Anterior cingulate cortex (tissue), 58 donors: Measurements from ENCODE around the gene TRIP10.
"Not testable (repeated sequence)": the region's sequence is repeated elsewhere in the genome, so short reads cannot be mapped to it uniquely, and the experiment has no call there.

Experiments
- DNase-seq, 58 donors: peaks; one replicate each; lab custom pipeline; 2025; lab: John Stamatoyannopoulos, UW

TRIP10 gene

DNA sequence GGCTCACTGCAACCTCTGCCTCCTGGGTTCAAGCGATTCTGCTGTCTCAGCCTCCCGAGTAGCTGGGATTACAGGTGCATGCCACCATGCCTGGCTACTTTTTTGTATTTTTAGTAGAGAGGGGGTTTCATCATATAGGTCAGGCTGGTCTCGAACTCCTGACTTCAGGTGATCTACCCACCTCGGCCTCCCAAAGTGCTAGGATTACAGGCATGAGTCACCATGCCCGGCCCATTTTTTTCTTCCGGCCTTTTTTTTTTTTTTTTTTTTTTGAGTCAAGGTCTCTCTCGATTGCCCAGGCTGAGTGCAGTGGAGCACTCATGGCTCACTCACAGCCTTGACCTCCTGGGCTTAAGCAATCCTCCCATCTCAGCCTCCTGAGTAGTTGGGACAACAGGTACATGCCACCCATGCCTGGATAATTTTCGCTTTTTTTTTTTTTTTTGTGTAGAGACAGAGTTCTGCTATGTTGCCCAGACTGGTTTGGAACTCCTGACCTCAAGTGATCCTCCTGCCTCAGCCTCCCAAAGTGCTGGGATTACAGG, 22.8 kb downstream of the TRIP10 start:
- DNase-seq = not testable (repeated sequence)

GRCh38 chr19:6765738-6766356, 26.4 kb downstream of the TRIP10 start:
- no peak for DNase-seq

GRCh38 chr19:6766357-6767080, 27.0 kb downstream of the TRIP10 start:
- DNase-seq = no peak

DNA sequence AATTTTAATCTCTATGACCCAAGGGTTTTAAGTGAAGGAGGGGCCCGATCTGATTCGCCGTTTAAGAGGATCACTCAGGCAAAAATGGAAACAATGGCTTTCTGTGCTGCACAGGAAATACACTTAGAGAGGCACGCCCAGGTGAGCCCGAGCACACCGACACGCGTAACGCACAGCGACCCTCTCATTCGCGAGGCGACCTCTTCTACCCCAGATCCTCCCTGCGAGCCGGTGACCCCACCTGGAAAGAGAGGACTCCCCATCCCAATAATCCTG, 27.5 kb downstream of the TRIP10 start:
- no peak for DNase-seq

GRCh38 chr19:6767357-6768235, 28.1 kb downstream of the TRIP10 start, which contains the start of gene SH2D3A:
Gene SH2D3A (minus strand): TSS chr19:6767435. CDS start chr19:6763748, 3,687 bp downstream.
- DNase-seq = no peak

GRCh38 chr19:6768236-6768785, 28.8 kb downstream of the TRIP10 start:
- DNase-seq = no peak

DNA sequence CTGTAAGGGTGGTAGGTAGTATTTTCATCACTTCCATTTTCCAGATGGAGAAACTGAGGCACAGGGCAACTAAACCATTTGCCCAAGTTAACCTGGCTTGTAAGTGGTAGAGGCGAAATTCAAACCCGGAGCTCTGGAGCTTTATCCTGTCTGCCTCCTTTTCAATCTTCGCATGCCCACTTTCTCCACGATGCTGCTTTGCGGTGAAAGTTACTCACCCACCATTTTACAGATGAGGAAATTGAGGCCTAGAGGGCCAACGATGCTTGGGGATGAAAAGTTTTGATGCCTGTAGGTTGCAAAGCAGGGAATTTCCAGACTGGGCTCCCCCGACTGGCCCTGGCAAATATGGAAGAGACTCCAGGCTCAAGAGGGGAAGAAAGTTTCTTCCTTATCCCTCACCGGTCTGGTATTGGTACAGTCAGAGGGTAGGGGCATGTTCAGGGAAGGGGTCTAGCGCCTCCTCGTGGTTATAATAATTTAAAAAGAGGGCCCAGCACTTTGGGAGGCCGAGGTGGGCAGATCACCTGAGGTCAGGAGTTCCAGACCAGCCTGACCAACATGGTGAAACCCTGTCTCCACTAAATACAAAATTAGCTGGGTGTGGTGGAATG, 29.6 kb downstream of the TRIP10 start:
- no peak for DNase-seq

- DNase-seq = not testable (repeated sequence)
Measured at GRCh38 chr19:6771648-6772027, 32.2 kb downstream of the TRIP10 start.

DNA sequence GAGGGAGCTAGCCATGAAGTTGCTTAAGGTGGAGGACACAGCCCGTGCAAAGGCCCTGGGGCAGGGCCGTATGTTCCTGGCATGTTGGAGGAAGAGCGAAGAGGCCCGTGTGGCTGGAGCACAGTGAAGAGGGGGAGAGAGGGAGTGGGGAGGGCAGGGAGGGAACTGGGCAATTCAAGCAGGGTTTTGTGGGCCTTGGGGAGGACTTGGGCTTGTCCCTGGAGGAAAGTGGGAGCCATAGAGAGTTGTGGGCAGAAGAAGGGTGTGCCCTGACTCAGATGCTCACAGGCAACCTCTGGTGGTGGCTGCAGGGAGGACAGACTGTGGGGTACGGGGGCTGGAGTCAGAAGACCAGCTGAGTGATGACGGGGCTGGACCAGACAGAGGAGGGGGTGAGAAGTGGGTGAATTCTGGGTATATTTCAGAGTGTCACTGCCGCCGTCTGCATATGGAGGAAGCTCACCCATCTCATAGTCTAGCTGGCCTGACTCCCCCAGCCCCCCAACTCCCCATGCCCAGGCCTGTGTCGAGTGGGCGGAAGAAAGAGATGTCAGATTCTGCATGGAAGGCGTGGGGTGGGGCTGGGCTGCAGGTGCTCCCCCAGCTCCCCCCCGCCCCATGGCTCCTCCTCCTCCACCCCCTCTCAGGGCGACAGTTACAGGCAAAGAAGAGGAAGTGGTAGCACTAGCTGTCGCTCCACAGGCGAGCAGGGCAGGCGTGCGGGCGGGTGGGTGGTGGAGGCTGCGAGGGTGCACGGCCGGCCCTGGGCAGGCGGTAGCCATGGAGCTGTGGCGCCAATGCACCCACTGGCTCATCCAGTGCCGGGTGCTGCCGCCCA, 32.8 kb downstream of the TRIP10 start, which contains the start of gene VAV1:
Gene VAV1 (plus strand): TSS at position 681 of the 838 bp plus-strand sequence. CDS start 100 bp downstream, at position 781.
- DNase-seq = peak in 17 of 58 donors; percentile 2 to 42 (median 16)

GRCh38 chr19:6772866-6773322, 33.4 kb downstream of the TRIP10 start:
- DNase-seq = no peak

DNA sequence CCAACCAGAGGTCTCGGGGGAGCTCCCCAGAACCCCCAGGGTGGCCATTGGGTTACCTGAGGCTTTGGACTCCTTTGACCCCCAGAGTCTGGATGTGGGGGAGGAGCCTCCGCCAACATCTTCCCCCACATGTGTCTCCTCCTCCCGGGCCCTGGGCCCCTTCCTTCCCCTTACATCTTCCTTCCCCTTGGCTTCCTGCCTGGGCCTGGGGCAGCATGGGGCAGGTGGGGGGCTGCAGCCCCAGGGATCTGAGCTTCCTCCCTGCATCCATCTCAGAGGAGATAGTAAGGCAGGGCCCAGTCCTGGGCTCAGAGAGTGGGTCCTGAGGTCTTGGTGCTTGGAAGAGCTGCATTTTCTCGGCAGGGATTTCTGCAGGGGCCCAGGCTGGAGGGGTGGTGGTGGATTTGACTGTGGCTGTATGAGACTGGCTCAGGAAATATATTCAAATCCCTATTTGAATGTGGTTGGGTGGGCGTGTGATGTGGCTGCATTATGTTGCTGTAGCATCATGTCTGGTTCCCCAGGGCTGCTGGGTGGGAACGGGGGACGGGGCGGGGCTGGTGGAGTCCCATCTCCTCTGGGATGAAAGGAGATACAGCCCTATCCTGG, 33.9 kb downstream of the TRIP10 start:
- peak in 13 of 58 donors; percentile 3 to 20 (median 6) for DNase-seq

DNA sequence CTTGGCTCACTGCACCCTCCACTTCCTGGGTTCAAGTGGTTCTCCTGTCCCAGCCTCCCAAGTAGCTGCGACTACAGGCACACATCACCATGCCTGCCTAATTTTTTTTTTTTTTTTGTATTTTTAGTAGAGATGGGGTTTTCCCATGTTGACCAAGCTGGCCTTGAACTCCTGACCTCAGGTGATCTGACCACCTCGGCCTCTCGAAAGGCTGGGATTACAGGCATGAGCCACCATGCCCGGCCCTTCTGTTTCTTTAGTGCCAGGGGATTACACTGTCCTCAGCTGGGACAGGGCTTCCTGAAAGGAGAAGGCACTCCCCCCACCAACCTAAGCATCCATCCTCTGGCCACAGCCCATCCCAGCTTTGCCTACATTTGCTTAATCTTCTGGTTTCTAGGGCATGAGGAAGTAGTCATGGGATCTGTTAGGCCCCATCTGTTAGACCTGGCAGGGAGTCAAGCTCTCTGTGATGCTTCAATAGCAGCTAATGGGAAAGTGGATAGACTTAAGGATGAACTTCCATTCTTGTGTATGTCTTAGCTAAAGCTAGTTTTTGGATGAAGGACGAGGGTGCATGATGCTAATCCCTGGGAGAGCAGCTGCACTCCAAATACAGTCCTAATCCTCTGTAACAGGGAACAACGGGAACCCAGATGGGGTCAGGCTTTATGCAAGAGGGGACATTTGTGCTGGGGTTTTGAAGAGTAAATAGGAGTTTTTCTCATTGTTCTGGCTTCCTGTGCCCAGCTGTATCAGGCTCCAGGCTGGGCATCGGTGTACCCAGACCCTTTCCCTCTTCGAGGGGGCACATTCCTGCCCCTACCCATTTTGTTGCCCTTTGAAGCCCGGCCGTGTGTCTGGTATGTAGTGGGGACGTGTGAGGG, 35.6 kb downstream of the TRIP10 start:
- DNase-seq = no peak

DNA sequence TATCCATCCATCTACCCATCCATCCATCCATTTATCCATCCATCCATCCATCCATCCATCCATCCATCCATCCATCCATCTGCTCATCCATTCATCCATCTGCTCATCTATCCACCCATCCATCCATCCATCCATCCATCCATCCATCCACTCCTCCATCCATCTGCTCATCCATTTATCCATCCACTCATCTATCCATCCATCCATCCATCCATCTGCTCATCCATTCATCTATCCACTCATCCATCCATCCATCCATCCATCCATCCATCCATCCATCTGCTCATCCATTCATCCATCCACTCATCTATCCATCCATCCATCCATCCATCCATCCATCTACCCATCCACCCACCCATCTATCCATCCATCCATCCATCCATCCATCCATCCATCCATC, 36.6 kb downstream of the TRIP10 start:
- DNase-seq = not testable (repeated sequence)

- no peak for DNase-seq
Measured at GRCh38 chr19:6776999-6777398, 37.5 kb downstream of the TRIP10 start.

- no peak for DNase-seq
Measured at GRCh38 chr19:6777434-6777833, 38.0 kb downstream of the TRIP10 start.

DNA sequence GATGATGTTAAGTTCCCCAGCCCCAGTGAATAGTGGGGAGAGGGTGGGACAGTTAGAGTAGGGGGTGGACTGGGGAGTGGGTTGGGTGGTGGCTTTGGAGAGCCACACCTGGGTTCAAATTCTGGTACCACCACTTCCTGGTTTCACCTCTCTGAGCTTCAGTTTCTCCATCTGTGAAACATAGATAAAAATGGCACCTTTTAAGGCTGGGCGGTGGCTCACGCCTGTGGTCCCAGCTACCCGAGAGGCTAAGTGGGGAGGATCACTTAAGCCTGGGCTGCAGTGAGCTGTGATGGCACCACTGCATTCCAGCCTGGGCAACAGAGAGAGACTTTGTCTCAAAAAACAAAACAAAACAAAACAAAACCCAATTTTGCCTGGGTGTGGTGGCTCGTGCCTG, 38.9 kb downstream of the TRIP10 start:
- DNase-seq = no peak

DNA sequence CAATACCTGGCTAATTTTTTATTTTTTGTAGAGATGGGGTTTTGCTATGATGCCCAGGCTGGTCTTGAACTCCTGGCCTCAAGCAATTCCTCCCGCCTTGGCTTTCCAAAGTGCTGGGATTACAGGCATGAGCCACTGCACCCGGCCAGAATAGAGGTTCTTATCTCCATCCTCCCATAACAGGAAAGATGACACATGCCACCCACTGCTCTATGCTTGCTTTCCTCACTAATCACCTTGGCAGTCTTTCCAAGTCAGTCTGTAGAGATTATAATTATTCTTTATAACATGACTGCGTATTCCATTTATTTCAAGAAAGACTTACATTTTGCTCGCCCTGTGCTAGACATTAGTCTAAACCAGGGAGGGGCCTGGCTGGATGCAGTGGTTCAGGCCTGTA, 39.7 kb downstream of the TRIP10 start:
- DNase-seq = no peak

GRCh38 chr19:6787393-6787792, 47.9 kb downstream of the TRIP10 start:
- DNase-seq = no peak
